ENCODE data around the gene LBHD2. TPM values are rescaled to one million over a fixed set of nuclear protein-coding genes. Genes with fewer than 3 reads are reported as not detected.

The LBHD2 gene
- polyA plus RNA-seq, 1 of the 3 experiments (the other 2 are of a cell fraction), result not detected

GRCh38 chr14:103091041-103091882 lies 7.3 kb downstream of the LBHD2 start:
- H3K36me3 ChIP-seq (replicated peaks in 1 of 2; ENCODE audit: control insufficient read depth in 1 of 2, insufficient read depth in 2 of 2, low read length in 1 of 2), result no peaks in the 10 kb centered on the region
- no peaks in the 10 kb centered on the region for H3K27me3 ChIP-seq (ENCODE audit: insufficient read depth)
- H3K9me3 ChIP-seq, result no peaks in the 10 kb centered on the region
- H2AFZ ChIP-seq (ENCODE audit: low read depth), result no peak overlapping the region
- H3K9ac ChIP-seq, result no peak overlapping the region
- CTCF ChIA-PET, result interaction anchor here (0.6 to 6.3 kb wide), 10 partner anchors 9 to 300 kb away, joined by 3 to 69 read pairs (median 4); no protein-coding TSS in a partner anchor
- POLR2A ChIA-PET, result no interaction called here
- no peaks in the 10 kb centered on the region for H3K9me2 ChIP-seq
- H3K79me2 ChIP-seq (ENCODE audit: insufficient read depth), result no peaks in the 10 kb centered on the region
- no peaks in the 10 kb centered on the region for H4K20me1 ChIP-seq (ENCODE audit: insufficient read depth)
- WGBS (ENCODE audit: low lambda C conversion rate), result 61% methylated on average over 12 of the region's 69 CpGs
- H3K4me3 ChIP-seq (ENCODE audit: low read depth in 2 of 2, low read length in 1 of 2), result peak overlapping the region in 1 of 2 experiments; percentile 33; a peak in 2 of 4 replicates
- peaks cover 4% of the 10 kb centered on the region for H3F3A ChIP-seq (replicated peaks; ENCODE audit: insufficient read depth)
- DNase-seq, result peak; percentile 94
- H3K4me2 ChIP-seq, result peak overlapping the region; percentile 50; the same call in 1 of the 2 replicates
- peaks cover 0 to 4% of the 10 kb centered on the region in 2 experiments; a peak in 1 of 4 replicates for H3K4me1 ChIP-seq (ENCODE audit: control insufficient read depth in 1 of 2, insufficient read depth in 2 of 2, low read depth in 1 of 2, low read length in 1 of 2)
- no peak overlapping the region for H3K27ac ChIP-seq (ENCODE audit: low read depth in 2 of 2, low read length in 1 of 2)
- TF ChIP-seq EZH2phosphoT487 (IDR thresholded peaks at IDR 0.05; ENCODE audit: borderline replicate concordance, low read depth) (no peak), SIN3A (IDR thresholded peaks at IDR 0.05; ENCODE audit: borderline replicate concordance, low read depth, low read length) (no peak), EP300 (IDR thresholded peaks at IDR 0.05; ENCODE audit: borderline replicate concordance in 1 of 2, low read depth in 1 of 2, low read length in 1 of 2) (no peak), TAF1 (IDR thresholded peaks at IDR 0.05; ENCODE audit: borderline replicate concordance, low read depth, low read length) (no peak), SMC3 (IDR thresholded peaks at IDR 0.05; ENCODE audit: low read depth, low read length) (peak; percentile 15), GATA2 (CRISPR knock-in tag; IDR thresholded peaks at IDR 0.05) (no peak), REST (IDR thresholded peaks at IDR 0.05; ENCODE audit: low read depth, low read length) (no peak), POLR2AphosphoS5 (IDR thresholded peaks at IDR 0.05; ENCODE audit: low read depth, low read length) (no peak), RCOR1 (IDR thresholded peaks at IDR 0.05; ENCODE audit: low read length) (no peak), RAD21 (IDR thresholded peaks at IDR 0.05; ENCODE audit: low read length) (peak; percentile 20; the same call in 1 of the 2 replicates), ELF1 (IDR thresholded peaks at IDR 0.05) (no peak), NFIC (IDR thresholded peaks at IDR 0.05; ENCODE audit: borderline replicate concordance) (no peak), RXRA (IDR thresholded peaks at IDR 0.05; ENCODE audit: borderline replicate concordance, low read depth) (no peak), TCF12 (IDR thresholded peaks at IDR 0.05) (no peak), CHD2 (IDR thresholded peaks at IDR 0.05; ENCODE audit: low read length, partially characterized antibody) (no peak), TEAD4 (IDR thresholded peaks at IDR 0.05; ENCODE audit: borderline replicate concordance, insufficient read depth) (no peak), FOXJ3 (CRISPR knock-in tag; IDR thresholded peaks at IDR 0.05) (no peak), CTCF (IDR thresholded peaks at IDR 0.05) (peak; percentile 34; the same call in 1 of the 2 replicates), FOXM1 (IDR thresholded peaks at IDR 0.05; ENCODE audit: low read depth) (no peak), USF2 (IDR thresholded peaks at IDR 0.05; ENCODE audit: borderline replicate concordance, low read depth, low read length) (no peak), USF1 (IDR thresholded peaks at IDR 0.05; ENCODE audit: borderline replicate concordance, low read depth) (no peak), ZBTB33 (IDR thresholded peaks at IDR 0.05; ENCODE audit: borderline replicate concordance, low read depth) (no peak)
